ENCODE data around the gene FRAS1.

The FRAS1 gene

DNA sequence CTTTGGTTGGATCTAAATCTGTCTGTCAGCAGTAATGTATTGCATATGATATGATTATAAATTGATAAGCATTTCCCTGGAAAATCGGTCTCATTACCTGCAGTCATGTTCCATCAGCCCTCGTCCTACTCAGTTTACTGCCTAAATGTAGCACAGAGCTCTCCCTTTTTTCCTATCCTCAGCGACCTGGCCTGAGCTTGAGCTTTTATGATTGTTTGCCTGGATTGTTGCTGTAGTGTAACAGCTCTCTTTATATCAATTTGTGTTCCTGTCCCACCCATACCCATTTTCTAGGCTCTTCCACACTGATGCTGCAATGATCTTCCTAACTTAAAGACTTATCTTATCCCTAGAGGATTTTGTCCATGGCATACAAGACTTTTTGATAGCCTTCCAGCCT is 95.7 kb downstream of the FRAS1 start:
- TF ChIP-seq CTCF (conservative IDR thresholded peaks at IDR 0.05; ENCODE audit: low read depth, low read length): no peak
- no peak for DNase-seq (ENCODE audit: low read depth)
- no peak overlapping the region for H3K4me3 ChIP-seq (ENCODE audit: low read length)

DNA sequence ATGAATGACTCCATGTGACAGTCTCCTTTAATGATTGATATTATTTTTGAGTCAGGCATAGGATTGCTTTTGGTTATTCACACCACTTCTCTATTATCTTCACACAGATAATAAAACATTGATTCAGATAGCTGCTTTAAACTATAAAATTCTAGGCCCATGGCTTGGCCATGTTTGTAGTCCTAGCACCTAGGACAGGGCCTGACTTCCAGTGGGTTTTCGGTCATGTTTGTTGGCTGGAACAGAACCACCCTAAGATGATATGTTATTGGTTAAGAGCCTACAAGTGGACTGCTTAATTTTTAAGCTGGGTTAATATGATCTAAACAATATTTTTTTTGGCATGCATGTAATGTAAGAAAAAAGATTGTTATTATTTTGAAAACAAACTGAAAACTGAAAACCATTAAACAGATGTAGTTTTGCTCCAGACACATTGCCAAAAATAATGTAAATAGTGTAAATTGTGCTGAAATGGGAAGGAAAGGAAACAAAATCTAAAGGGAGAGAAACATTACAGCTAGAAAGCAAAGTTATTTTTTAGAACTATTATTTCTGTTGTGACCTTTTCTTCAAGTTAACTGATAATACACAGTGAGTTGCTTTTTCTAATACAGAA is 98.0 kb downstream of the FRAS1 start:
- no peak overlapping the region for H3K4me3 ChIP-seq (ENCODE audit: low read length)
- DNase-seq (ENCODE audit: low read depth): no peak
- TF ChIP-seq CTCF (conservative IDR thresholded peaks at IDR 0.05; ENCODE audit: low read depth, low read length): no peak

DNA sequence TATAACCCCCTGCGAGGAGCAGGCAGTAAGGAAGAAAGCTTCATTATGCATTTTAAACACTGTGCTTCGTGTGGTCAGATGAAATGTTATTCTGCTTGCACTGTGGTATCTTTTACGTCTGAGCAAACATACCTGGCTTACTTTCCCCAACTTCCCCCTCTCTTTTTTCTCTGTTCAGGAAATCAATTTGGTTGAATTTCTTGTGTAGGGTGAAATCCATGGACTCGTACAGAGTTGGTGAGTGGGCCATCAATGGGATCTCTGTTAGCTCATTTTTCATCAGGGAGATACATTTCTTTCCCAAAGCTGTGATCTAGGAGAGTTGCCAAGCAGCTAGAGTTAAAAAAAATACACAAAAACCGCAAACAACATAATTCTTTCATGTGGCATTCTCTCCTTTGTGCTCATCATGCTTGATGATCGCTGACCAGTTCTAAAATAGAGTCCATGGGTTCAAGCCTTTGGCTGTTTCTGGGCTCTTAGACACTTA is 98.5 kb downstream of the FRAS1 start:
- peak; percentile 24 for DNase-seq (ENCODE audit: low read depth)
- TF ChIP-seq CTCF (conservative IDR thresholded peaks at IDR 0.05; ENCODE audit: low read depth, low read length): no peak
- H3K4me3 ChIP-seq (ENCODE audit: low read length): no peak overlapping the region

- no peak for DNase-seq (ENCODE audit: low read depth)
- H3K4me3 ChIP-seq (ENCODE audit: low read length): no peak overlapping the region
- TF ChIP-seq CTCF (conservative IDR thresholded peaks at IDR 0.05; ENCODE audit: low read depth, low read length): no peak
These were observed 99.4 kb downstream of the FRAS1 start for GRCh38 chr4:78156520-78156919.

DNA sequence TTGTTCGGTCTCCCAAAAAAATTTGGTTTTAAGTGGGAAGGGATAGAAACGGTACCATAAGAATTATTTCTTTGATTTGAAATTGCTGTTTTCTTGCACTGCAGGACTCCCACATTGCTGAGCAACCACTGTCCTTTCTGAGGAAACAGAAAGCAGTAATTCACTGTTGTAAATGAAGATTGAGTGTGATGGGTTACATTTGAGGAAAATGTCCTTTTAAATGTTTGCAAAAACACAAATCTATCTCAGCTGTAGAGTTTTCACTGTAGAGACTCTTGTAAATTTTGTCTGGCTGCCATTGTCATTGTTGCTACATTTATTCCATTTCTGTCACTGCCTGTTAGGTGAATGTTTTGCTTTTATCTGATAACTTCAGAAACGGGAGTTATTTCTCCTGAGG is 105.2 kb downstream of the FRAS1 start:
- DNase-seq (ENCODE audit: low read depth): no peak
- no peak for TF ChIP-seq CTCF (conservative IDR thresholded peaks at IDR 0.05; ENCODE audit: low read depth, low read length)
- H3K4me3 ChIP-seq (ENCODE audit: low read length): no peak overlapping the region

DNA sequence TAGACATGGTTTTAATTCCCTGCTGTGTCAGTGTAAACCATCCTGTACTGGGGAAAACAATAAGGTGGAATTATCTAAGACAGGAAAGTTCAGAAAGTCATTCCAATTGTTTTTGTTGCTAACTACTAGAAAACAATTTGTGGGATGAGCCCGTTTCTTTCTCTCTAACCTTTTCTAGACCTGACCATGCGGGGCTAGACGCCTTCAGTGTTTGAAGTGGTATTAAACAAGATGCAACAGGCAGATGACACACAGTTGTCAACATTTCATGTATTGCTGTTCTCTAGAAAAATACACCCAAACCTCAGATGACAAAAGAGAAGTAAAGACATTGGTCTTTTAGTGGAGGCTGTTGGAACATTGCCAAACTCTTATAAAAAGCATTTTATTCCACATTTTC is 105.7 kb downstream of the FRAS1 start:
- TF ChIP-seq CTCF (conservative IDR thresholded peaks at IDR 0.05; ENCODE audit: low read depth, low read length): no peak
- no peak for DNase-seq (ENCODE audit: low read depth)
- H3K4me3 ChIP-seq (ENCODE audit: low read length): no peak overlapping the region

DNA sequence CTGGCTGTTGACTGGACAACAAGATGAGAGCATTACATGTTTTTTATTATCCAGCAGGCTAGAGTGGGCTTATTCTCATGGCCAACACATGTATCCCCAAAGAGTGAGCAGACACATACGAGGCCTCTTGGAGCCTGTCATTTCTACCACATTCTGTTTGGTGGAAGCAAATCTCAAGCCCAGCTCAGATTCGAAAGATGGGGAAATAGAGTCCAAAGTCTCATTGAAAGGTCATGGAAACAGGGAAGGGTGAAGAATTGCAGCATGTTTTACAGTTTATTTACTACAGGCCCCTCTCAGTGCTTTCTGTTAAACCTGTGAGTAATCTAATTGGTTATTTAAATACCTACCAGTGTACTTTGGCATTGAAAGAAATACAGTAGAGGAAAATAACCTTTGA is 108.6 kb downstream of the FRAS1 start:
- H3K4me3 ChIP-seq (ENCODE audit: low read length): no peak overlapping the region
- no peak for TF ChIP-seq CTCF (conservative IDR thresholded peaks at IDR 0.05; ENCODE audit: low read depth, low read length)
- DNase-seq (ENCODE audit: low read depth): no peak
